AG08395 (cell line): ENCODE measurements around the gene LPCAT3.
A peak's percentile ranks its signal among the peaks of the same experiment; 100 is the strongest.
"Not testable (repeated sequence)": the region's sequence is repeated elsewhere in the genome, so short reads cannot be mapped to it uniquely, and the experiment has no call there.

Experiments
- DNase-seq: peaks from one replicate; pipeline ENCODE4 v3.0.0; 2012; ENCODE audit warnings: mixed read lengths, low spot score

Gene LPCAT3

GRCh38 chr12:7018350-7019042 lies at the start of gene LPCAT3:
Gene LPCAT3, minus strand, starts transcription at chr12:7018476. Its CDS starts 52 bp downstream, at chr12:7018424.
- DNase-seq: peak; percentile 98

GRCh38 chr12:7067096-7067495 lies 48.8 kb upstream of the LPCAT3 start:
- DNase-seq: no peak

GRCh38 chr12:7066596-7066995 lies 48.3 kb upstream of the LPCAT3 start:
- DNase-seq: no peak

GRCh38 chr12:7065073-7065623 lies 46.9 kb upstream of the LPCAT3 start:
- DNase-seq: no peak

GRCh38 chr12:7064516-7064915 lies 46.2 kb upstream of the LPCAT3 start:
- DNase-seq: no peak

GRCh38 chr12:7061596-7061995 lies 43.3 kb upstream of the LPCAT3 start:
- no peak for DNase-seq

GRCh38 chr12:7061138-7061537 lies 42.9 kb upstream of the LPCAT3 start:
- peak; percentile 29 for DNase-seq

- peak; percentile 99 for DNase-seq
These were observed 42.2 kb upstream of the LPCAT3 start, which contains the start of gene C1S for GRCh38 chr12:7060353-7060954. Gene C1S, plus strand, starts transcription at chr12:7060718. Its CDS starts 1,195 bp downstream, at chr12:7061913.

GRCh38 chr12:7059780-7060179 lies 41.5 kb upstream of the LPCAT3 start:
- DNase-seq: no peak

GRCh38 chr12:7058850-7059395 lies 40.6 kb upstream of the LPCAT3 start:
- no peak for DNase-seq

GRCh38 chr12:7058163-7058845 lies 40.0 kb upstream of the LPCAT3 start:
- no peak for DNase-seq

GRCh38 chr12:7055736-7056135 lies 37.5 kb upstream of the LPCAT3 start:
- not testable (repeated sequence) for DNase-seq

- DNase-seq: no peak
These were observed 36.6 kb upstream of the LPCAT3 start for GRCh38 chr12:7054925-7055324.

- DNase-seq: not testable (repeated sequence)
These were observed 31.7 kb upstream of the LPCAT3 start for GRCh38 chr12:7049973-7050372.

- not testable (repeated sequence) for DNase-seq
These were observed 31.2 kb upstream of the LPCAT3 start for GRCh38 chr12:7049445-7049951.

GRCh38 chr12:7047306-7047705 lies 29.0 kb upstream of the LPCAT3 start:
- DNase-seq: no peak

- no peak for DNase-seq
These were observed 28.3 kb upstream of the LPCAT3 start for GRCh38 chr12:7046383-7047105.

GRCh38 chr12:7045913-7046312 lies 27.6 kb upstream of the LPCAT3 start:
- no peak for DNase-seq

GRCh38 chr12:7042842-7043241 lies 24.6 kb upstream of the LPCAT3 start:
- peak; percentile 51 for DNase-seq

- DNase-seq: no peak
These were observed 21.1 kb upstream of the LPCAT3 start for GRCh38 chr12:7039403-7039802.

GRCh38 chr12:7038591-7038990 lies 20.3 kb upstream of the LPCAT3 start:
- no peak for DNase-seq

GRCh38 chr12:7037411-7037810 lies 19.1 kb upstream of the LPCAT3 start:
- DNase-seq: not testable (repeated sequence)
